ENCODE measurements around the gene BNC2. TPM values are rescaled to one million over a fixed set of nuclear protein-coding genes. Genes with fewer than 3 reads are reported as not detected.

BNC2 gene
- total RNA-seq, 1 experiment from 2014 or later: 5.7 TPM

DNA sequence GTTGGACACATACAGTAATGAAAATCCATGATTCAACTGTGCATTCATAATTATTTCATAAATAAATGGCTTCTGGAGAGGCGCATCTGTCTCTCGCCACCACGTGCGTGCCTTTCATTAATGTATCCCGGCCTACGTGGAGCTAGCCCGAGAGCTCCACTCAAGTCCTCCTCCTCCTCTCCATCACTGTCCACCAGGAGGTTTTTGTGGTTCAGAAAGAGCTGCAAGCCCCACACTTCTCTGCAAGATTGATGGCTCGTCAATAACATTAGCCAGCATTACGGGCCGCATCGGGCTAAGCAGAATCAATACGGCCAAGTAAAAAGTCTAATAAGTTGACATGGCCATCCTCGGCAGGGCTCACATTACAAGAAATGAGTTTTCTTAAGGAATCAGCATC is 499.8 kb downstream of the BNC2 start:
- Histone ChIP-seq H3K9me3 (ENCODE audit: control insufficient read depth, insufficient read depth, low read depth, low read length) (no peaks in the 10 kb centered on the region), H3K4me1 (ENCODE audit: control insufficient read depth, insufficient read depth, low read length) (no peaks in the 10 kb centered on the region), H3K36me3 (ENCODE audit: control insufficient read depth, insufficient read depth, low read length) (no peaks in the 10 kb centered on the region), H3K4me3 (ENCODE audit: low read depth in 2 of 2, low read length in 2 of 2) (no peak overlapping the region), H3K27me3 (ENCODE audit: control insufficient read depth, insufficient read depth, low read length) (no peaks in the 10 kb centered on the region), H3K27ac (ENCODE audit: low read length) (no peak overlapping the region)
- ChIA-PET POLR2A (no interaction called here), CTCF (no interaction called here)
- in situ Hi-C loops (cut with HindIII; ENCODE audit: low pct_unique_long_range_greater_than_20kb, low sequenced_read_pairs): no loop called here
- ATAC-seq (no peak), DNase-seq (ENCODE audit: low read depth, low spot score) (no peak)
- TF ChIP-seq POLR2AphosphoS5 (IDR thresholded peaks at IDR 0.05; ENCODE audit: low read depth, low read length) (no peak), TCF7L2 (IDR thresholded peaks at IDR 0.05; ENCODE audit: low read depth, low read length) (no peak), REST (IDR thresholded peaks at IDR 0.05; ENCODE audit: insufficient read depth in 1 of 2, low read depth in 2 of 2, low read length in 1 of 2) (no peak), SIN3A (IDR thresholded peaks at IDR 0.05; ENCODE audit: borderline replicate concordance, insufficient read depth, low read depth, low read length) (no peak)
- TF ChIP-seq, protein P1, sequence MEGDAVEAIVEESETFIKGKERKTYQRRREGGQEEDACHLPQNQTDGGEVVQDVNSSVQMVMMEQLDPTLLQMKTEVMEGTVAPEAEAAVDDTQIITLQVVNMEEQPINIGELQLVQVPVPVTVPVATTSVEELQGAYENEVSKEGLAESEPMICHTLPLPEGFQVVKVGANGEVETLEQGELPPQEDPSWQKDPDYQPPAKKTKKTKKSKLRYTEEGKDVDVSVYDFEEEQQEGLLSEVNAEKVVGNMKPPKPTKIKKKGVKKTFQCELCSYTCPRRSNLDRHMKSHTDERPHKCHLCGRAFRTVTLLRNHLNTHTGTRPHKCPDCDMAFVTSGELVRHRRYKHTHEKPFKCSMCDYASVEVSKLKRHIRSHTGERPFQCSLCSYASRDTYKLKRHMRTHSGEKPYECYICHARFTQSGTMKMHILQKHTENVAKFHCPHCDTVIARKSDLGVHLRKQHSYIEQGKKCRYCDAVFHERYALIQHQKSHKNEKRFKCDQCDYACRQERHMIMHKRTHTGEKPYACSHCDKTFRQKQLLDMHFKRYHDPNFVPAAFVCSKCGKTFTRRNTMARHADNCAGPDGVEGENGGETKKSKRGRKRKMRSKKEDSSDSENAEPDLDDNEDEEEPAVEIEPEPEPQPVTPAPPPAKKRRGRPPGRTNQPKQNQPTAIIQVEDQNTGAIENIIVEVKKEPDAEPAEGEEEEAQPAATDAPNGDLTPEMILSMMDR (IDR thresholded peaks at IDR 0.05): no peak
- intact Hi-C loops (cut with micrococcal nuclease; ENCODE audit: unreplicated experiment): no loop called here
- BruUV-seq (replicated peaks): no TSS peak

GRCh38 chr9:16369427-16369826 is 501.0 kb downstream of the BNC2 start:
- no peaks in the 10 kb centered on the region for H3K27me3 ChIP-seq (ENCODE audit: control insufficient read depth, insufficient read depth, low read length)
- H3K4me1 ChIP-seq (ENCODE audit: control insufficient read depth, insufficient read depth, low read length): no peaks in the 10 kb centered on the region
- no peak overlapping the region for H3K27ac ChIP-seq (ENCODE audit: low read length)
- no peak overlapping the region for H3K4me3 ChIP-seq (ENCODE audit: low read depth in 2 of 2, low read length in 2 of 2)
- BruUV-seq (replicated peaks): no TSS peak
- no peaks in the 10 kb centered on the region for H3K9me3 ChIP-seq (ENCODE audit: control insufficient read depth, insufficient read depth, low read depth, low read length)
- ATAC-seq (no peak), DNase-seq (ENCODE audit: low read depth, low spot score) (no peak)
- CTCF ChIA-PET: no interaction called here
- H3K36me3 ChIP-seq (ENCODE audit: control insufficient read depth, insufficient read depth, low read length): no peaks in the 10 kb centered on the region
- no peak for TF ChIP-seq REST (IDR thresholded peaks at IDR 0.05; ENCODE audit: insufficient read depth in 1 of 2, low read depth in 2 of 2, low read length in 1 of 2)
- POLR2A ChIA-PET: no interaction called here
- intact Hi-C loops (cut with micrococcal nuclease; ENCODE audit: unreplicated experiment) (no loop called here), in situ Hi-C loops (cut with HindIII; ENCODE audit: low pct_unique_long_range_greater_than_20kb, low sequenced_read_pairs) (no loop called here)

All from Panc1 (cell line).